Mesenchymal stem cell (in vitro differentiated cells and primary cell): ENCODE results near the gene TTLL1. TPM values are rescaled to one million over a fixed set of nuclear protein-coding genes. Genes with fewer than 3 reads are reported as not detected.

Source experiments
- DNase-seq: peaks from one replicate; pipeline ENCODE4 v3.0.0-alpha.2; 2013
- H2AFZ ChIP-seq: one replicate; pipeline ENCODE4 v1.6.1; 2013; ENCODE audit warnings: low read depth, mild to moderate bottlenecking, control low read depth, inconsistent platforms, low read length, moderate library complexity
- H2AK5ac ChIP-seq: 2 replicates; pipeline ENCODE4 v1.6.1; 2013; ENCODE audit warnings: low read length, moderate library complexity, mild to moderate bottlenecking, inconsistent platforms; ENCODE audit not compliant: severe bottlenecking
- H2BK120ac ChIP-seq: one replicate; pipeline ENCODE4 v1.6.1; 2013; ENCODE audit warnings: low read depth, mild to moderate bottlenecking, inconsistent platforms, low read length, moderate library complexity
- H2BK12ac ChIP-seq, 2 experiments: one replicate each; pipeline ENCODE4 v1.6.1; 2013; ENCODE audit warnings: inconsistent platforms in 2 of 2, low read length in 2 of 2, mild to moderate bottlenecking in 2 of 2, moderate library complexity in 2 of 2, control low read depth in 1 of 2
- H2BK15ac ChIP-seq: one replicate; pipeline ENCODE4 v1.6.1; 2013; ENCODE audit warnings: mild to moderate bottlenecking, low read depth, inconsistent platforms; ENCODE audit not compliant: poor library complexity, severe bottlenecking
- H2BK5ac ChIP-seq: 2 replicates; pipeline ENCODE4 v1.6.1; 2013; ENCODE audit warnings: low read depth, mild to moderate bottlenecking, low read length, control low read depth, inconsistent platforms; ENCODE audit not compliant: poor library complexity, severe bottlenecking
- H3K14ac ChIP-seq, 2 experiments: one replicate each; pipeline ENCODE4 v1.6.1; 2013; ENCODE audit warnings: inconsistent platforms in 2 of 2, low read length in 2 of 2, control low read depth in 1 of 2, mild to moderate bottlenecking in 1 of 2, moderate library complexity in 1 of 2
- H3K18ac ChIP-seq, 2 experiments: one replicate each; pipeline ENCODE4 v1.6.1; 2013; ENCODE audit warnings: inconsistent platforms in 2 of 2, low read length in 2 of 2, control low read depth in 1 of 2, low read depth in 1 of 2, mild to moderate bottlenecking in 1 of 2
- H3K23ac ChIP-seq, 2 experiments: one replicate each; pipeline ENCODE4 v1.6.1; 2013; ENCODE audit warnings: inconsistent platforms in 2 of 2, low read length in 2 of 2, mild to moderate bottlenecking in 2 of 2, moderate library complexity in 2 of 2, control low read depth in 1 of 2
- H3K27ac ChIP-seq: 2 replicates; pipeline ENCODE4 v1.5.1; 2013; ENCODE audit warnings: mild to moderate bottlenecking, moderate library complexity, low read length, control low read depth, inconsistent platforms; ENCODE audit not compliant: poor library complexity, severe bottlenecking
- H3K27me3 ChIP-seq, 2 experiments: 2 replicates each; pipeline versions ENCODE4 v1.6.1 to v1.7.0; 2013; ENCODE audit warnings: low read length in 2 of 2, mild to moderate bottlenecking in 2 of 2, moderate library complexity in 2 of 2, control low read depth in 1 of 2, inconsistent platforms in 1 of 2; ENCODE audit not compliant: control insufficient read depth in 1 of 2, insufficient read depth in 1 of 2
- H3K36me3 ChIP-seq, 2 experiments: 2 replicates each; pipeline versions ENCODE4 v1.6.1 to v1.7.0; 2013; ENCODE audit warnings: low read length in 2 of 2, control low read depth in 1 of 2, inconsistent platforms in 1 of 2, low read depth in 1 of 2, mild to moderate bottlenecking in 1 of 2; ENCODE audit not compliant: insufficient read depth in 2 of 2, control insufficient read depth in 1 of 2
- H3K4ac ChIP-seq, 2 experiments: one replicate each; pipeline ENCODE4 v1.6.1; 2013; ENCODE audit warnings: inconsistent platforms in 2 of 2, low read length in 2 of 2, mild to moderate bottlenecking in 2 of 2, moderate library complexity in 2 of 2, control low read depth in 1 of 2, low read depth in 1 of 2
- H3K4me1 ChIP-seq: 2 replicates; pipeline ENCODE4 v1.6.1; 2013; ENCODE audit warnings: low read depth, low read length, control low read depth; ENCODE audit not compliant: control insufficient read depth, insufficient read depth
- H3K4me2 ChIP-seq: 2 replicates; pipeline ENCODE4 v1.6.1; 2013; ENCODE audit warnings: low read length, mild to moderate bottlenecking, inconsistent platforms; ENCODE audit not compliant: poor library complexity, severe bottlenecking
- H3K4me3 ChIP-seq, 2 experiments: 2 replicates each; pipeline versions ENCODE4 v1.5.1 to v1.7.0; 2013; ENCODE audit warnings: low read length in 2 of 2, mild to moderate bottlenecking in 2 of 2, control low read depth in 1 of 2, low read depth in 1 of 2; ENCODE audit not compliant: insufficient read depth in 1 of 2
- H3K79me1 ChIP-seq: replicated peaks from 2 replicates; pipeline ENCODE4 v1.6.1; 2013; ENCODE audit warnings: mild to moderate bottlenecking, control low read depth, low read length, inconsistent platforms; ENCODE audit not compliant: poor library complexity, severe bottlenecking
- H3K9ac ChIP-seq: 2 replicates; pipeline ENCODE4 v1.7.0; 2013; ENCODE audit warnings: mild to moderate bottlenecking, low read length, moderate library complexity
- H3K9me3 ChIP-seq: 2 replicates; pipeline ENCODE4 v1.7.0; 2013; ENCODE audit warnings: mild to moderate bottlenecking, low read length; ENCODE audit not compliant: control insufficient read depth
- H4K8ac ChIP-seq: one replicate; pipeline ENCODE4 v1.6.1; 2013; ENCODE audit warnings: inconsistent platforms, mild to moderate bottlenecking, low read length, moderate library complexity
- H4K91ac ChIP-seq: one replicate; pipeline ENCODE4 v1.6.1; 2013; ENCODE audit warnings: mild to moderate bottlenecking, low read length, inconsistent platforms
- WGBS: methylation state at CpG from one replicate; pipeline ENCODE4 v1.1.7; 2013; ENCODE audit warnings: mixed read lengths; 5-methylcytosine and 5-hydroxymethylcytosine counted together
- polyA plus RNA-seq, 2 experiments: library from polyadenylated mRNA; stranded (reverse); fragments of 200-250 nt; gene quantifications; one replicate each; pipeline ENCODE4 v1.2.3, GENCODE V29; 2013

TTLL1 gene
- 12.6 TPM for polyA plus RNA-seq (2013, experiment 1 of 2)
- 12.2 TPM for polyA plus RNA-seq (2013, experiment 2 of 2)

GRCh38 chr22:43088984-43089717 lies at the start of gene TTLL1:
Gene TTLL1, minus strand, starts transcription at chr22:43089391. Its CDS starts 13,805 bp downstream, at chr22:43075586.
- H2BK15ac ChIP-seq: no peak within 1 kb of the TSS
- peak within 1 kb of the TSS; percentile 98 for H2AFZ ChIP-seq
- H2BK120ac ChIP-seq: no peak within 1 kb of the TSS
- peak within 1 kb of the TSS; percentile 85 for H3K4me2 ChIP-seq
- peak within 1 kb of the TSS in 1 of 2 experiments; percentile 94 for H3K4ac ChIP-seq
- peak within 1 kb of the TSS; percentile 89 for H3K9ac ChIP-seq
- H3K4me3 ChIP-seq: peak within 1 kb of the TSS; percentile 93 to 96
- peaks cover 6% of the 10 kb centered on the region for H3K4me1 ChIP-seq
- H3K23ac ChIP-seq: peak within 1 kb of the TSS in 1 of 2 experiments; percentile 99
- peak within 1 kb of the TSS in 1 of 2 experiments; percentile 98 for H3K14ac ChIP-seq
- H4K91ac ChIP-seq: peak within 1 kb of the TSS; percentile 74
- H3K27me3 ChIP-seq: no peaks in the 10 kb centered on the region
- H3K27ac ChIP-seq: peak within 1 kb of the TSS; percentile 60
- peak; percentile 87 for DNase-seq
- H3K9me3 ChIP-seq: no peaks in the 10 kb centered on the region
- H2BK12ac ChIP-seq: no peak within 1 kb of the TSS
- peak within 1 kb of the TSS; percentile 79 for H4K8ac ChIP-seq
- H3K36me3 ChIP-seq: peaks cover 3 to 11% of the 10 kb centered on the region in 2 experiments
- H2AK5ac ChIP-seq: no peak within 1 kb of the TSS
- 7% methylated on average over 56 of the region's 64 CpGs for WGBS
- H2BK5ac ChIP-seq: no peak within 1 kb of the TSS
- peak within 1 kb of the TSS in 1 of 2 experiments; percentile 97 for H3K18ac ChIP-seq
- peaks cover 13% of the 10 kb centered on the region for H3K79me1 ChIP-seq

GRCh38 chr22:43136801-43137200 lies 47.6 kb upstream of the TTLL1 start:
- Histone ChIP-seq H2BK12ac (no peak overlapping the region), H2AK5ac (no peak overlapping the region), H3K9me3 (no peaks in the 10 kb centered on the region), H3K27ac (no peak overlapping the region), H2AFZ (no peak overlapping the region), H3K14ac (no peak overlapping the region), H3K36me3 (peaks cover 83 to 85% of the 10 kb centered on the region in 2 experiments), H3K9ac (no peak overlapping the region), H3K4ac (peak overlapping the region in 1 of 2 experiments; percentile 16), H2BK5ac (no peak overlapping the region), H3K4me2 (no peak overlapping the region), H2BK15ac (no peak overlapping the region), H3K18ac (no peak overlapping the region), H4K91ac (no peak overlapping the region), H3K4me1 (peaks cover 4% of the 10 kb centered on the region), H4K8ac (peak overlapping the region; percentile 35), H3K23ac (no peak overlapping the region), H3K27me3 (no peaks in the 10 kb centered on the region), H2BK120ac (no peak overlapping the region), H3K4me3 (no peak overlapping the region), H3K79me1 (peaks cover 46% of the 10 kb centered on the region)
- no peak for DNase-seq
- WGBS: 89% methylated on average over 10 of the region's 10 CpGs

- Histone ChIP-seq H3K4me1 (peaks cover 2% of the 10 kb centered on the region), H3K4me3 (no peak overlapping the region), H4K8ac (no peak overlapping the region), H2BK15ac (no peak overlapping the region), H3K36me3 (peaks cover 87 to 90% of the 10 kb centered on the region in 2 experiments), H3K27ac (no peak overlapping the region), H2BK120ac (no peak overlapping the region), H3K79me1 (peaks cover 42% of the 10 kb centered on the region), H4K91ac (no peak overlapping the region), H3K4me2 (no peak overlapping the region), H3K4ac (no peak overlapping the region), H2AFZ (no peak overlapping the region), H3K18ac (no peak overlapping the region), H3K14ac (no peak overlapping the region), H2BK12ac (no peak overlapping the region), H3K9ac (no peak overlapping the region), H3K27me3 (no peaks in the 10 kb centered on the region), H3K9me3 (no peaks in the 10 kb centered on the region), H2AK5ac (no peak overlapping the region), H3K23ac (no peak overlapping the region), H2BK5ac (no peak overlapping the region)
- WGBS: 64% methylated on average over 9 of the region's 9 CpGs
- peak; percentile 56 for DNase-seq
Observed at GRCh38 chr22:43136255-43136654, 47.1 kb upstream of the TTLL1 start.

- H3K9ac ChIP-seq: no peak overlapping the region
- no peaks in the 10 kb centered on the region for H3K9me3 ChIP-seq
- no peak overlapping the region for H2BK120ac ChIP-seq
- H2BK5ac ChIP-seq: no peak overlapping the region
- H3K27ac ChIP-seq: no peak overlapping the region
- H3K14ac ChIP-seq: no peak overlapping the region
- H3K79me1 ChIP-seq: peaks cover 35% of the 10 kb centered on the region
- peaks cover 85 to 87% of the 10 kb centered on the region in 2 experiments for H3K36me3 ChIP-seq
- no peak overlapping the region for H3K4ac ChIP-seq
- H3K4me3 ChIP-seq: no peak overlapping the region
- H3K18ac ChIP-seq: no peak overlapping the region
- H4K8ac ChIP-seq: no peak overlapping the region
- no peaks in the 10 kb centered on the region for H3K4me1 ChIP-seq
- no peak overlapping the region for H2AK5ac ChIP-seq
- H3K27me3 ChIP-seq: no peaks in the 10 kb centered on the region
- DNase-seq: no peak
- no peak overlapping the region for H2BK15ac ChIP-seq
- no peak overlapping the region for H2AFZ ChIP-seq
- H3K4me2 ChIP-seq: no peak overlapping the region
- no peak overlapping the region for H2BK12ac ChIP-seq
- no peak overlapping the region for H3K23ac ChIP-seq
- 95% methylated on average over 4 of the region's 5 CpGs for WGBS
- H4K91ac ChIP-seq: no peak overlapping the region
Observed at GRCh38 chr22:43135565-43135964, 46.4 kb upstream of the TTLL1 start.
